Activated CD4-positive, alpha-beta T cell treated with anti-CD3 and anti-CD28 coated beads, Interleukin-2, amount 10 ng/mL, durations not matched to agents 7 days and 5 days (primary cell): ENCODE results near the gene USP20. TPM values are rescaled to one million over a fixed set of nuclear protein-coding genes. Genes with fewer than 3 reads are reported as not detected.
A peak's percentile ranks its signal among the peaks of the same experiment; 100 is the strongest.

Source experiments
- CTCF ChIA-PET: fragments of 350-600 bp; sonication (Branson Sonifier 250); formaldehyde crosslinking; loops from one replicate; lab custom pipeline; 2021; ENCODE audit warnings: antibody characterized with exemption; lab: Charles Lee
- POLR2A ChIA-PET: fragments of 350-600 bp; sonication (Branson Sonifier 250); formaldehyde crosslinking; loops from one replicate; lab custom pipeline; 2021; ENCODE audit warnings: antibody characterized with exemption; lab: Charles Lee
- DNase-seq: peaks from one replicate; pipeline ENCODE4 v3.0.0-alpha.2; 2020
- H3K27ac Mint-ChIP-seq: one replicate; pipeline ENCODE4 v1.8.0; 2021; ENCODE audit warnings: mild to moderate bottlenecking, moderate library complexity, mixed read lengths
- H3K27me3 Mint-ChIP-seq: one replicate; pipeline ENCODE4 v1.8.0; 2021; ENCODE audit warnings: mixed read lengths
- H3K36me3 Mint-ChIP-seq: one replicate; pipeline ENCODE4 v1.8.0; 2021; ENCODE audit warnings: low read depth, mixed read lengths
- H3K4me1 Mint-ChIP-seq: one replicate; pipeline ENCODE4 v1.8.0; 2021; ENCODE audit warnings: mixed read lengths
- H3K4me3 Mint-ChIP-seq: one replicate; pipeline ENCODE4 v1.8.0; 2021; ENCODE audit warnings: mild to moderate bottlenecking, moderate library complexity, mixed read lengths
- H3K9me3 Mint-ChIP-seq: one replicate; pipeline ENCODE4 v1.8.0; 2021; ENCODE audit warnings: mixed read lengths
- total RNA-seq, 2 experiments: library from RNA; stranded (reverse); gene quantifications; one replicate each; pipeline ENCODE4 v1.2.3, GENCODE V29; 2021

USP20 gene
- total RNA-seq, 2 experiments from 2014 or later: 90.8 to 105 TPM

GRCh38 chr9:129873563-129874190 is 38.4 kb downstream of the USP20 start:
- H3K27ac Mint-ChIP-seq: no peak overlapping the region

GRCh38 chr9:129874261-129875101 is 39.2 kb downstream of the USP20 start:
- Mint-ChIP-seq H3K9me3 (no peaks in the 10 kb centered on the region), H3K4me3 (no peak overlapping the region), H3K4me1 (peaks cover 46% of the 10 kb centered on the region), H3K27me3 (no peaks in the 10 kb centered on the region), H3K36me3 (peaks cover 62% of the 10 kb centered on the region), H3K27ac (peak overlapping the region; percentile 57)
- no peak for DNase-seq
- CTCF ChIA-PET: interaction anchor here (0.6 to 1.2 kb wide), 5 partner anchors 8 to 159 kb away, joined by 3 to 5 read pairs (median 4); no protein-coding TSS in a partner anchor
- POLR2A ChIA-PET: no interaction called here

More at GRCh38 chr9:129873563-129874190, 38.4 kb downstream of the USP20 start:
- ChIA-PET POLR2A (no interaction called here), CTCF (interaction anchor here (0.6 to 1.3 kb wide), 5 partner anchors 9 to 969 kb away, joined by 3 to 5 read pairs (median 3); no protein-coding TSS in a partner anchor)
- Mint-ChIP-seq H3K4me1 (peaks cover 54% of the 10 kb centered on the region), H3K27me3 (no peaks in the 10 kb centered on the region), H3K36me3 (peaks cover 66% of the 10 kb centered on the region), H3K9me3 (no peaks in the 10 kb centered on the region), H3K4me3 (no peak overlapping the region)
- DNase-seq: no peak

GRCh38 chr9:129875181-129875611 is 39.9 kb downstream of the USP20 start:
- POLR2A ChIA-PET: no interaction called here
- Mint-ChIP-seq H3K9me3 (no peaks in the 10 kb centered on the region), H3K27ac (no peak overlapping the region), H3K4me1 (peaks cover 39% of the 10 kb centered on the region), H3K4me3 (no peak overlapping the region), H3K36me3 (peaks cover 59% of the 10 kb centered on the region), H3K27me3 (no peaks in the 10 kb centered on the region)
- CTCF ChIA-PET: interaction anchor here (1.0 to 2.2 kb wide), 3 partner anchors 10 to 12 kb away, joined by 3 to 7 read pairs (median 4); no protein-coding TSS in a partner anchor
- no peak for DNase-seq

GRCh38 chr9:129875687-129876395 is 40.6 kb downstream of the USP20 start:
- H3K4me1 Mint-ChIP-seq: peaks cover 34% of the 10 kb centered on the region
- no peak for DNase-seq
- no peaks in the 10 kb centered on the region for H3K27me3 Mint-ChIP-seq
- no peak overlapping the region for H3K27ac Mint-ChIP-seq
- H3K4me3 Mint-ChIP-seq: no peak overlapping the region
- H3K9me3 Mint-ChIP-seq: no peaks in the 10 kb centered on the region
- CTCF ChIA-PET: interaction anchor here (1.0 to 2.2 kb wide), 4 partner anchors 9 to 11 kb away, joined by 3 to 7 read pairs (median 4); no protein-coding TSS in a partner anchor
- POLR2A ChIA-PET: no interaction called here
- peaks cover 63% of the 10 kb centered on the region for H3K36me3 Mint-ChIP-seq

- Mint-ChIP-seq H3K27me3 (no peaks in the 10 kb centered on the region), H3K36me3 (peaks cover 59% of the 10 kb centered on the region), H3K9me3 (no peaks in the 10 kb centered on the region), H3K27ac (peak overlapping the region; percentile 68), H3K4me3 (no peak overlapping the region), H3K4me1 (peaks cover 26% of the 10 kb centered on the region)
- CTCF ChIA-PET: interaction anchor here (0.6 to 2.2 kb wide), 4 partner anchors 8 to 32 kb away, joined by 3 to 7 read pairs (median 4); no protein-coding TSS in a partner anchor
- no peak for DNase-seq
- POLR2A ChIA-PET: interaction anchor here (0.5 kb wide), 1 partner anchor 34 kb away, joined by 3 read pairs; no protein-coding TSS in a partner anchor
Observed at GRCh38 chr9:129876815-129877214, 41.6 kb downstream of the USP20 start.

- Mint-ChIP-seq H3K4me3 (no peak overlapping the region), H3K9me3 (no peaks in the 10 kb centered on the region), H3K27me3 (no peaks in the 10 kb centered on the region), H3K36me3 (peaks cover 54% of the 10 kb centered on the region), H3K4me1 (peaks cover 20% of the 10 kb centered on the region), H3K27ac (no peak overlapping the region)
- no peak for DNase-seq
- ChIA-PET POLR2A (no interaction called here), CTCF (interaction anchor here (0.9 to 2.7 kb wide), 2 partner anchors 9 to 10 kb away, joined by 3 to 9 read pairs; no protein-coding TSS in a partner anchor)
Observed at GRCh38 chr9:129878291-129878690, 43.0 kb downstream of the USP20 start.

- no peaks in the 10 kb centered on the region for H3K27me3 Mint-ChIP-seq
- no peak for DNase-seq
- CTCF ChIA-PET: interaction anchor here (2.7 kb wide), 1 partner anchor 10 kb away, joined by 9 read pairs; no protein-coding TSS in a partner anchor
- peaks cover 24% of the 10 kb centered on the region for H3K4me1 Mint-ChIP-seq
- H3K9me3 Mint-ChIP-seq: no peaks in the 10 kb centered on the region
- no peak overlapping the region for H3K4me3 Mint-ChIP-seq
- POLR2A ChIA-PET: no interaction called here
- peak overlapping the region; percentile 54 for H3K27ac Mint-ChIP-seq
- H3K36me3 Mint-ChIP-seq: peaks cover 48% of the 10 kb centered on the region
Observed at GRCh38 chr9:129879103-129879699, 43.9 kb downstream of the USP20 start.

- H3K36me3 Mint-ChIP-seq: peaks cover 50% of the 10 kb centered on the region
Observed at GRCh38 chr9:129879991-129880653, 44.9 kb downstream of the USP20 start.

GRCh38 chr9:129880654-129881546 is 45.6 kb downstream of the USP20 start:
- no peak for DNase-seq
- ChIA-PET CTCF (interaction anchor here (2.7 kb wide), 1 partner anchor 12 kb away, joined by 9 read pairs; no protein-coding TSS in a partner anchor), POLR2A (no interaction called here)
- H3K27me3 Mint-ChIP-seq: no peaks in the 10 kb centered on the region
- no peak overlapping the region for H3K4me3 Mint-ChIP-seq
- no peak overlapping the region for H3K27ac Mint-ChIP-seq
- peaks cover 54% of the 10 kb centered on the region for H3K36me3 Mint-ChIP-seq
- no peaks in the 10 kb centered on the region for H3K9me3 Mint-ChIP-seq
- H3K4me1 Mint-ChIP-seq: peaks cover 31% of the 10 kb centered on the region

More at GRCh38 chr9:129879991-129880653, 44.9 kb downstream of the USP20 start:
- Mint-ChIP-seq H3K9me3 (no peaks in the 10 kb centered on the region), H3K27me3 (no peaks in the 10 kb centered on the region), H3K4me1 (peaks cover 29% of the 10 kb centered on the region), H3K27ac (no peak overlapping the region), H3K4me3 (no peak overlapping the region)
- DNase-seq: no peak
- ChIA-PET POLR2A (no interaction called here), CTCF (interaction anchor here (2.7 kb wide), 1 partner anchor 11 kb away, joined by 9 read pairs; no protein-coding TSS in a partner anchor)

- Mint-ChIP-seq H3K4me3 (no peak overlapping the region), H3K36me3 (peaks cover 53% of the 10 kb centered on the region), H3K27ac (peak overlapping the region; percentile 25), H3K27me3 (no peaks in the 10 kb centered on the region), H3K4me1 (peaks cover 34% of the 10 kb centered on the region), H3K9me3 (no peaks in the 10 kb centered on the region)
- ChIA-PET CTCF (no interaction called here), POLR2A (no interaction called here)
- no peak for DNase-seq
Observed at GRCh38 chr9:129881547-129882324, 46.5 kb downstream of the USP20 start.
